Stomach smooth muscle (tissue), 2 donors: ENCODE measurements around the gene NR6A1.

ENCODE experiments used
- H3K27ac ChIP-seq: one replicate; pipeline ENCODE4 v1.7.0; 2013; ENCODE audit warnings: mild to moderate bottlenecking, low read length, inconsistent platforms
- H3K27me3 ChIP-seq, 2 donors: one replicate each; pipeline ENCODE4 v1.7.0; 2013; ENCODE audit warnings: low read length in 2 of 2; ENCODE audit not compliant: insufficient read depth in 2 of 2, control insufficient read depth in 1 of 2
- H3K36me3 ChIP-seq, 2 donors: one replicate each; pipeline ENCODE4 v1.7.0; 2013; ENCODE audit warnings: low read length in 2 of 2; ENCODE audit not compliant: control insufficient read depth in 2 of 2, insufficient read depth in 2 of 2
- H3K4me1 ChIP-seq: one replicate; pipeline ENCODE4 v1.7.0; 2013; ENCODE audit warnings: low read length; ENCODE audit not compliant: control insufficient read depth, insufficient read depth
- H3K4me3 ChIP-seq, 2 donors: one replicate each; pipeline ENCODE4 v1.7.0; 2013; ENCODE audit warnings: low read length in 2 of 2
- H3K9ac ChIP-seq, 2 donors: one replicate each; pipeline ENCODE4 v1.7.0; 2013; ENCODE audit warnings: low read length in 2 of 2, mild to moderate bottlenecking in 1 of 2
- H3K9me3 ChIP-seq, 2 donors: one replicate each; pipeline ENCODE4 v1.7.0; 2013; ENCODE audit warnings: low read length in 2 of 2; ENCODE audit not compliant: control insufficient read depth in 2 of 2
- donor health status: healthy.
- donor health status: Pancreatic carcinoma.

Gene NR6A1

GRCh38 chr9:124652615-124653393 is 118.3 kb downstream of the NR6A1 start:
- Histone ChIP-seq H3K9me3 (no peaks in the 10 kb centered on the region), H3K27ac (no peak overlapping the region), H3K9ac (no peak overlapping the region), H3K36me3 (no peaks in the 10 kb centered on the region), H3K4me1 (no peaks in the 10 kb centered on the region), H3K27me3 (no peaks in the 10 kb centered on the region), H3K4me3 (no peak overlapping the region)

DNA sequence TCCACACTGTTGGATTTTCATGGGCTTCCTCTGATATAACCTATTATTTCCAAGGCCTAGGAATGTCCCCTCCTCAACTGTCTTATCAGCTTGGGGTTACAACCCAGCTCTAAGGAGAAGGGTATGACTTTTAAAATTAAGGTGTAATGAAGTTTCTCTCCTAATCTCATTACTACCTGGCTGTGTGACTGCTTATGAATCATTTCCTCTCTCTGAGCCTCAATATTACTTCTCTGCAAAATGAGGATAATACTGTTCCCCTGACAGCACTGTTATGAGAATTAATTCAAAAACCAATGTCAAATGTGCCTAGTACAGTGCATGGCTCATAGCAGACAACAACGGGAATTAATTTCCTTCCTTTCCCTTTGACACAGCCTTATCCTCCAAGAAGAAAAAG is 118.9 kb downstream of the NR6A1 start:
- H3K9ac ChIP-seq: no peak overlapping the region
- H3K9me3 ChIP-seq: no peaks in the 10 kb centered on the region
- H3K27me3 ChIP-seq: no peaks in the 10 kb centered on the region
- H3K4me1 ChIP-seq: no peaks in the 10 kb centered on the region
- no peak overlapping the region for H3K4me3 ChIP-seq
- no peaks in the 10 kb centered on the region for H3K36me3 ChIP-seq
- no peak overlapping the region for H3K27ac ChIP-seq

DNA sequence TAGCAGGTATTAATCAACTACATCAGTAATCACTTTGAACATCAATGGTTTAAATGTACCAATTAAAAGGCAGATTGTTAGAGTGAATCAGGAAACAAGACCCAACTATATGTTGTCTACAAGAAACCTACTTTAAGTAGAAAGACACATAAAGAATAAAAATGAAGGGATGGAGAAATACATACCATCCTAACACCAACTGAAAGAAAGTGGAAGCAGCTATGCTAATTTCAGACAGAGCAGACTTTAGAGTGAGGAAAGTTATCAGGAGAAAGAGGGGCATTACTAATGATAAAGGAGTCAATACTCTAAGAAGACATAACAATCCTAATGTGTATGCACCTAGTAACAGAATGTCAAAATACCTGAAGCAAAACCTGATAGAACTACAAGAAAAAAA is 125.8 kb downstream of the NR6A1 start:
- H3K9ac ChIP-seq: no peak overlapping the region
- no peak overlapping the region for H3K27ac ChIP-seq
- H3K36me3 ChIP-seq: no peaks in the 10 kb centered on the region
- no peaks in the 10 kb centered on the region for H3K9me3 ChIP-seq
- H3K4me3 ChIP-seq: no peak overlapping the region
- no peaks in the 10 kb centered on the region for H3K4me1 ChIP-seq
- H3K27me3 ChIP-seq: peaks cover 0 to 2% of the 10 kb centered on the region in 2 donors

- Histone ChIP-seq H3K27ac (no peak overlapping the region), H3K27me3 (peaks cover 0 to 2% of the 10 kb centered on the region in 2 donors), H3K9me3 (no peaks in the 10 kb centered on the region), H3K4me1 (no peaks in the 10 kb centered on the region), H3K36me3 (no peaks in the 10 kb centered on the region), H3K4me3 (no peak overlapping the region), H3K9ac (no peak overlapping the region)
Measured at GRCh38 chr9:124639637-124640036, 131.5 kb downstream of the NR6A1 start.

GRCh38 chr9:124635285-124635684 is 135.8 kb downstream of the NR6A1 start:
- no peaks in the 10 kb centered on the region for H3K9me3 ChIP-seq
- no peaks in the 10 kb centered on the region for H3K36me3 ChIP-seq
- no peak overlapping the region for H3K4me3 ChIP-seq
- H3K27me3 ChIP-seq: peaks cover 0 to under 1% of the 10 kb centered on the region in 2 donors
- H3K27ac ChIP-seq: no peak overlapping the region
- H3K4me1 ChIP-seq: no peaks in the 10 kb centered on the region
- no peak overlapping the region for H3K9ac ChIP-seq

DNA sequence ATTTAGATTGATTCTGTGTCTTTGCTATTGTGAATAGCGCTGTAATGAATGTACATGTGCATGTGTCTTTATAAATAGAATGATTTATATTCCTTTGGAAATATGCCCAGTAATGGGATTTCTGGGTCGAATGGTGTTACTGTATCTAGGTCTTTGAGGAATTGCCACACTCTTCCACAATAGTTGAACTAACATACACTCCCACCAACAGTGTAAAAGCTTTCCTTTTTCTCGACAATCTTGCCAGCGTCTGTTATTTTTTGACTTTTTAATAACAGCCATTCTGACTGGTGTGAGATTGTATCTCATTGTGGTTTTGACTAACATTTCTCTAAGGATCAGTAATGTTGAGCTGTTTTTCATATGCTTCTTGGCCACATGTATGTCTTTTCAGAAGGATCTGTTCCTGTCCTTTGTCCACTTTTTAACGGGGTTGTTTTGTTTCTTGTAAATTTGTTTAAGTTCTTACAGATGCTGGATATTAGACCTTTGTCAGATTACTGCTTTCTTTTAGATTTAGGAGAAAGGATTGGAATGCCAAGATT is 139.0 kb downstream of the NR6A1 start:
- Histone ChIP-seq H3K9me3 (no peaks in the 10 kb centered on the region), H3K4me1 (no peaks in the 10 kb centered on the region), H3K4me3 (no peak overlapping the region), H3K9ac (no peak overlapping the region), H3K27ac (no peak overlapping the region), H3K27me3 (no peaks in the 10 kb centered on the region), H3K36me3 (no peaks in the 10 kb centered on the region)

GRCh38 chr9:124631326-124631725 is 139.8 kb downstream of the NR6A1 start:
- no peak overlapping the region for H3K4me3 ChIP-seq
- no peaks in the 10 kb centered on the region for H3K27me3 ChIP-seq
- H3K9me3 ChIP-seq: no peaks in the 10 kb centered on the region
- no peaks in the 10 kb centered on the region for H3K4me1 ChIP-seq
- H3K27ac ChIP-seq: no peak overlapping the region
- H3K9ac ChIP-seq: no peak overlapping the region
- no peaks in the 10 kb centered on the region for H3K36me3 ChIP-seq

DNA sequence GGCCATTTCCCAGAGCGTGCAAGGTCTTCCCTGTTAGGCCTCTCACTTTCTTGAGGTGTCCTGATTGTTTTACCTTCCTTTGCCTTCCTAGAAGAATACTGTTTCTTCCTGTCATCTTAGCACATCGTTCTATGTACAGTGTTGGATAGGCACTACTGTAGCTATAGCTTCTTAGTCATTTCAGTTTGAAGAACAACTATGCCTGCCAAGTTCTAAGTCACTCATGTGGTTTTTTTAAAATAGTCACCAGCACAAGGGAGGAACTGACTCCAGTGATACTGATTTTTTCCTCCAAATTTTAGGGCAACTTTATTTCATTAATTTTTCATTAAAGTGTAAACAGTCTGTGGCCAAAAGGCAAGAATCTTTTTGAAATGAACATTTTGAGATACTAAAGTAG is 141.5 kb downstream of the NR6A1 start:
- Histone ChIP-seq H3K9ac (no peak overlapping the region), H3K27ac (no peak overlapping the region), H3K27me3 (no peaks in the 10 kb centered on the region), H3K4me1 (no peaks in the 10 kb centered on the region), H3K36me3 (no peaks in the 10 kb centered on the region), H3K9me3 (no peaks in the 10 kb centered on the region), H3K4me3 (no peak overlapping the region)

GRCh38 chr9:124628741-124629140 is 142.4 kb downstream of the NR6A1 start:
- H3K27me3 ChIP-seq: no peaks in the 10 kb centered on the region
- no peak overlapping the region for H3K27ac ChIP-seq
- no peak overlapping the region for H3K9ac ChIP-seq
- no peaks in the 10 kb centered on the region for H3K36me3 ChIP-seq
- no peak overlapping the region for H3K4me3 ChIP-seq
- H3K4me1 ChIP-seq: no peaks in the 10 kb centered on the region
- no peaks in the 10 kb centered on the region for H3K9me3 ChIP-seq

- no peak overlapping the region for H3K4me3 ChIP-seq
- no peaks in the 10 kb centered on the region for H3K9me3 ChIP-seq
- no peak overlapping the region for H3K27ac ChIP-seq
- no peaks in the 10 kb centered on the region for H3K27me3 ChIP-seq
- H3K9ac ChIP-seq: no peak overlapping the region
- H3K4me1 ChIP-seq: no peaks in the 10 kb centered on the region
- H3K36me3 ChIP-seq: no peaks in the 10 kb centered on the region
Measured at GRCh38 chr9:124626276-124626675, 144.8 kb downstream of the NR6A1 start.

DNA sequence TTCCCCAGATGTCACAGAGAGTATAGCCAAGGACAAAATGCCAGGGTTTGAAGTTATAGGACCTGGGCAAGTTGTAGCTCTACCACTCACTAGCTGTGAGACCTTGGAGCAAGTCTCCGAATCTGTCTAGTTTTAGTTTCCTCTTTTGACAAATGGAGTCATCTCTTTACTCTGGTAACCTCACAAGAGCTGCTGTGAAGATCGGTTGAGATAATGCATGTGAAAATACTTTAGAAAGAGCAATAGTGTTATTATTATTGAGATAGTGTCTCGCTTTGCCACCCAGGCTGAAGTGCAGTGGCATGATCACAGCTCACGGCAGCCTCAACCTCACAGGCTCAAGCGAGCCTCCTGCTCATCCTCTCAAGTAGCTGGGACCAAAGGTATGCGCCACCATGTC is 146.0 kb downstream of the NR6A1 start:
- Histone ChIP-seq H3K9ac (no peak overlapping the region), H3K27me3 (no peaks in the 10 kb centered on the region), H3K9me3 (no peaks in the 10 kb centered on the region), H3K4me1 (no peaks in the 10 kb centered on the region), H3K36me3 (no peaks in the 10 kb centered on the region), H3K4me3 (no peak overlapping the region), H3K27ac (no peak overlapping the region)
